Stimulated activated CD8-positive, alpha-beta memory T cell treated with anti-CD3 and anti-CD28 coated beads, Interleukin-2, amount 100 ng/mL, for 1 hour (primary cell): Measurements from ENCODE around the gene BCL2L12.

ENCODE experiments used
- DNase-seq, 2 donors: peaks; one replicate each; pipeline ENCODE4 v3.0.0-alpha.2; 2020; ENCODE audit warnings: low read depth in 2 of 2

BCL2L12 gene

DNA sequence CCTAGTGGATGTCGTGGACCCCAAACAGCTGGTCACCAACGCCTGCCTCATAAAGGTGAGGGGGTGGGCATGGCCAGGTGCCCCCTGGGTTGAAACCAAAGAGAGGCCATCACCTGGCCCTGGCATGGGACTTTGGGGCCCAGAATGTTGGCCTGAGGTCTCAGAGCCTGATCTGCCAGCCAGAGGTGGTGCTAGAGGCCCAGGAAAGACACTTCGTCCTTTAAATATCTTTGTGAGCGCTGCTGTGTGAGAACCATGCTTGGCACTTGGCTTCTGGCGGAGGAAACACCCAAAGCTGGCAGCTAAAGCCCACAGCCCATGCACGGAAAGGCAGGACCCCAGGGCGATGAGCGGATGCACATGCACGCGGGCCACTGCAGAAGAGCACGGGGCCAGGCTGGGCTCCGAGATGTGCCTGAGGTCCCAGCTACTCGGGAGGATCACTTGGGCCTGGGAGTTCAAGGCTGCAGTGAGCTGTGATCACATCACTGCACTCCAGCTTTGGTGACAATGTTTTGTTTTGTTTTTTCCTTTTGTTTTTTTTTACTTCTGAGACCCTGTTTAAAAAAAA, 19.3 kb downstream of the BCL2L12 start:
- DNase-seq, result no peak

- no peak for DNase-seq
Measured at GRCh38 chr19:49685845-49686332, 20.2 kb downstream of the BCL2L12 start.

DNA sequence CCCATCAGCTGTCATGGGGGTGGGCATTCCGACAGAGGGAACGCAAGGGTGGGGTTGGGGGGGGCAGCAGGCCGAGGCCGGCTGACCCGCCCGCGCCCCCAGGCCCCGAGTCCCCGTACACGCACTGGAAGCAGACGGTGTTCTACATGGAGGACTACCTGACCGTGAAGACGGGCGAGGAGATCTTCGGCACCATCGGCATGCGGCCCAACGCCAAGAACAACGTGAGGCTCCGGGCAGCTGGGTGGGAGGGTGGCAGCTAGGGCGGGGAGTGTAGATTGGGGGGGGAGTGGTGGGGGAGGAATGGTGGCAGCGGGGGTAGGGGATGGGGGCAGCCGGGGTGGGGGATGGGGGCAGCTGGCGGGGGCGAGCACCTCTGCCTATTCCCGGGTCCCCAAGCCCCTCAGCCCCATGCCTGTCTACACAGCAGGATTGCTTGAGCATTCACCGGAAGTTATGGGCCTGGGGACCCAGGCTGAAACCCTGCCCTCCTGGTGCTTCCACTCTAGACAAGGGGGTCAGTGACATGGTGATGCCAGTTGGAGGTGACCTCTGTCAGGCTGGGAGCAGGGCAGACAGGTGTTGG, 20.9 kb downstream of the BCL2L12 start:
- DNase-seq, result no peak

DNA sequence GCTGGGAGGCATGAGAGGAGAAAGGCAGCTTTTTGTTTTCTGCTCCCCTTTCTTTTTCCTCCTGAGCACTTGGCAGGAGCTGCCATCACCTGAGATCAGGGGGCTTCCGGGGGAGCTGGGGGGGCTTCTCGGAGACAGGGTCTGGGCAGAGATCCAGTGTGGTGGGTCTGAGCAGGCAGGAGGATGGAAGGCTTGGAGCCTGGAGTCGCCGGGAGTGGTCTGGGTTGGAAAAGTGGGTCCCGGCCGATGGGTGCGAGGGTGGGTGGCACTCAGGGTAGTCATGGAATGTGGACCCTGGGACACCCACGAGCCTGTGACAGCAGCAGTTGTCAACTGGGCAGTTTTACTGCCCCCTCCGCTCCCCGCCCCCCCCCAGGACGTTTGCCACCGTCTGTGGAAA, 21.4 kb downstream of the BCL2L12 start:
- no peak for DNase-seq

GRCh38 chr19:49687566-49688316, 22.0 kb downstream of the BCL2L12 start:
- no peak for DNase-seq

GRCh38 chr19:49688531-49689132, 22.9 kb downstream of the BCL2L12 start:
- DNase-seq, result no peak

DNA sequence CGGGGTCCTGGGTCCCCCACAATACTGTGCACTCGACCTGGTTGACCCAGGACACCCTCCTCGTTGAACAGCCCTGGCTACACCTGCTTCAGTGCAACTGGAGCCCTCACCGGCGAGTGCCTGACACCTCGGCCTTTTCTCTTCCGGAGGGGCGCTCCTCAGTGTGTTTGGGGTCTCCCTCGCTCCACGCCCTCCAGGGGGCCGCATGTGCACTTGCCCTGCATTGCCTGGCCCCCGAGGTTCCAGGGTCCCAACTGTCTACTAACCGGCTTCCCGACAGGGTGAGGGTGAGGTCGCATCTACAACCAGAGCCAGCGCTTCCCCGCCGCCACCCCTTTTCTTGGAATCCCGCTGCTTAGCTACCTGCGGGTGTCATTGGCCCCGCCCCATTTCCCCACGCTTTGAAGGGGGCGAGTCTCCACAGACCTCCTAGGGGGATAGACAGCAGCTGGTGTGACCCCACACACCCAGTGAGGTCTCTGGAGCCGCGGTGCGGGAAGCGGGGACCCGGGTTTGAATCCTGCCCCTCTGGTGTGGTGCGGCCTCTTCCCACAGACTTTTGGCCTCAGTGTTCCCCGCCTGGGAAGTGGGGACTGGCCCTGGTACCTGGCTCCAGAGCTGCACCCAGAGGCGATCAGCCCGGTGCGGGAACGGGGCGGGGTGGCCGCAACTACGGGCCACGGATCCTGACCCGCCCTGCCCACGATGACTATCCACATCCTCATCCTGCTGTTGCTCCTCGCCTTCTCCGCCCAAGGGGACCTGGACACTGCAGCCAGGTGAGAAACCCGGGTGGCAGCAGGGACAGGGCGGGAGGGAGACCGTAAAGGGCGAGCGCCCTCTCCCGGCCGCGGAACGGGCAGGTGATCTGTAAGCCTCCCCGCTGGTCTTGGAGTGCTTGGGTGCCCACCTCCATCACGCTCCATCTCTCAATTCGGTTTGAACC, 23.7 kb downstream of the BCL2L12 start, which contains the start of gene ADM5:
TSS of gene ADM5 (plus strand) at position 462 of the 946 bp plus-strand sequence. CDS start at position 706, 244 bp downstream.
- DNase-seq, result no peak

GRCh38 chr19:49690079-49690655, 24.4 kb downstream of the BCL2L12 start:
- DNase-seq, result no peak

DNA sequence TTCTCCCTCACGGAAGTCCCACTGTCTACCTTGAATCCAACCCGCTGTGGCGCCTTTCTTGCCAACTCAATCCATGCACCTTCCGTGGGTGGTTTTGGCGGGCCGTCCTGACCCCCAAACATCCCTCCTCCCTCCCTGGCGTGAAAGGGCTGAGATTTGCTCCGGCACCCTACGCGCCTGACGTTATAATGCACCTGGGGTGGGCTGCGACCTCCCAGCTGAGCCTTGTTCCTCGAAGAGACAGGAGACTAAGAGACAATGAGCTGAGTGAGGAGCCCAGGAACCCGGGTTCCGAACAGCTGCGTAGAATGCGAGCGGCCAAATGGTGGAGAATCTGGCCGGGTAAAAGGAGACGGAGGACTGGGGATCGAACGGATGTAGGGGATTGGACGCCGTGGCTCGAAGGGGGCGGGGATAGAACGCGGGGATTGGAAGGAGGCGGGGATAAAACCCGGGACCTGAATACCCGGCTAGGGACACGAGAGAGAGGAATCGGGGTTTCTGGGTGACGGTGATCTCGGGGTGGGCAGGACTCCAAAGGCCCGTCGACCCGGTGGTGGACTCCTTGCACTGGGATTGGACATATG, 25.0 kb downstream of the BCL2L12 start, which contains the start of gene CPT1C:
TSS of gene CPT1C (plus strand) at position 461 of the 587 bp plus-strand sequence. CDS start 1,137 bp downstream, outside the sequence.
- peak in 1 of 2 donors; percentile 30 for DNase-seq

DNA sequence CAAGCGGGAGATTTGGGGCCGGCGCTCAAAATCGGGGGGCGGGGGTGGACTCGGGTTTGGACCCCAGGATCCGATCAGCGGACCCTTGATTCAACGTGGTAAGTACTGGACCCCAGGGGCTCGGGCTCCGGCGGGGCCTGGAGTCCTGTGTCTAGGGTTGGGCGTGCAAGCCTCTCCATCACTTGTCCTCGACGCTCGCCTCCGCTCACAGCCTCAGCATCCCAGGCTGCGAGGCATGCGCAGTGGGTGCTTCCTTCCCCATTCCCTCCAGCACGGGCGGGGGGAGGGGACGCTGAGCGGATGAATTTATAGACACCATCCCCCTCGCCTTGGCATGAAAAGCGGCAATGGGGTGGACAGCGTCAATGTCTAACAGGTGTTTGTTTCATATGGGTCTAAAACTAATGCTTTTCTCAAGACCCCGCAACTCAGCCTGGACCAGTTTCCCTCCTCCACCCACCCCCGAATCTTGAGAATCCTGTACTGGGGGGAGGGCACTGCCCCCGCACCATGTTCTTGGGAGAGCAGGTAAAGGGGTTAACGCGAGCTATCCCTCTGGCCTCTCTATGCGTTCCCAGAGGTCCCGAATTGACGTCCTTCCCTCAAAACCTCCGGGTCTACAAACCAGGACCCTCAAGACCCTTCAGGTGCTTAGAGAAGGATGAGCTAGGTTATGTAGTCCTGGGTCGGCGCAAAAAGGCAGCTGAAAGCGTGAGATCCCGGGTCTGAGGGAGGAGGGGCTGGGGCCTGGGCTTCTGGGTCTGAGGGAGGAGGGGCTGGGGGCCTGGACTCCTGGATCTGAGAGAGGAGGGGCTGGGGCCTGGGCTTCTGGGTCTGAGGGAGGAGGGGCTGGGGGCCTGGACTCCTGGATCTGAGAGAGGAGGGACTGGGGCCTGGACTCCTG, 25.8 kb downstream of the BCL2L12 start:
- DNase-seq, result no peak

DNA sequence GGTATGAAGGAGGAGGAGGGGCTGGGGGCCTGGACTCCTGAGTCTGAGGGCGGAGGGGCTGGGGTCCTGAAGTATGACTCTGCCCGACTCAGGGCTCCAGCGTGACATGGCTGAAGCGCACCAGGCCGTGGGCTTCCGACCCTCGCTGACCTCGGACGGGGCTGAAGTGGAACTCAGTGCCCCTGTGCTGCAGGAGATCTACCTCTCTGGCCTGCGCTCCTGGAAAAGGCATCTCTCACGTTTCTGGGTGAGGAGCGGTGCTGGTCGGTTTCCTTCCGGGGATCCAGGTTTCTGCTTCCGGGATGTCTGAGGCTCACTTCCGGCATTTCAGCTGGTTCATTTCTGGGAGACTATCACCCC, 26.4 kb downstream of the BCL2L12 start:
- no peak for DNase-seq

DNA sequence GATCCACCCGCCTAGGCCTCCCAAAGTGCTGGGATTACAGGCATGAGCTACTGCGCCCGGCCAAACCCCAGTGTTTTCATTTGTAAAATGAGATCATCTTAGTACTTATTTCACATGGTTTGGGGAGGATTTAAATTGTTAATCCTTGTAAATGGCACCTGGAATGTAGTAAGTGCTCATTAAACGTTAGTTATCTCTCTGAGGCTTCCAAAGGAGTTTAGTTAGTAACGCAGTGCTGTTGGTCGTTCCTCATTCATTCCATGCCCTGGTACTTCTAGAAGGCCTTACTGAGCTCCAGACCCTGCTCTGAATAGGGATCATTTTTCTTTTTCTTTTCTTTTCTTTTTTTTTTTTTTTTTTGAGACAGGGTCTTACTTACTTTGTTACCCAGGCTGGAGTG, 30.4 kb downstream of the BCL2L12 start:
- no peak for DNase-seq

DNA sequence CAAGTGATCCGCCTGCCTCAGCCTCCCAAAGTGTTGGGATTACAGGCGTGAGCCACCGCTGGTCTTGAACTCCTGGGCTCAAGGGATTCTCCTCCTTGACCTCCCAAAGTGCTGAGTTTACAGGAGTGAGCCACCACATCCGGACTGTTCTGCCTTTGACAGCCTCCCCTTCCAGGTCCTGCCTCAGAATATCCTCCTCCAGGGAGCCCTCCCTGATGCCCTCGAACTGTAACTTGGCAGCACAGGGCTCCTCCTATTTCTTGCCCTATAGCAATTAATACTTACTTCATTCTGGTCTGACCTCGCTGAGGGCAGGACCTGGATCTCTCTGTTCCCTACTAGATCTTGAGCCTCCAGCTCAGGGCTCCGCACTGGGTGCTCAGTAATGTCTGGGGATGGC, 31.1 kb downstream of the BCL2L12 start:
- DNase-seq, result no peak

DNA sequence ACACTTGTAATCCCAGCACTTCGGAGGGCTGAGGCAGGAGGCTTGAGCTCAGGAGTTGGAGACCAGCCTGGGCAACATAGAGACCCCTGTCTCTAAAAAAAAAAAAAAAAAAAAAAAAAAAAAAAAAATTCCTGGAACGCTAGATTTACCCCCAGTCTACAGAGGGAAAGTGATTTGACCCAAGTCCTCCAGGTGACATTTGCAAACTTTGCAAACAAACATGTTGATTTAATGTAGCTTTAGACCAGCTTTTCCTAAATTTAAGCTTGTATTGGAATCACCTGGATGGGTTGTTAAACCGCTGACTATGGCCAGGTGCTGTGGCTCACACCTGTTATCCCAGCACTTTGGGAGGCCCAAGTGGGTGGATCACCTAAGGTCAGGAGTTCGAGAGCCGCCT, 33.6 kb downstream of the BCL2L12 start:
- DNase-seq, result no peak

GRCh38 chr19:49700563-49700962, 34.8 kb downstream of the BCL2L12 start:
- no peak for DNase-seq

GRCh38 chr19:49701271-49701786, 35.6 kb downstream of the BCL2L12 start:
- DNase-seq, result no peak

DNA sequence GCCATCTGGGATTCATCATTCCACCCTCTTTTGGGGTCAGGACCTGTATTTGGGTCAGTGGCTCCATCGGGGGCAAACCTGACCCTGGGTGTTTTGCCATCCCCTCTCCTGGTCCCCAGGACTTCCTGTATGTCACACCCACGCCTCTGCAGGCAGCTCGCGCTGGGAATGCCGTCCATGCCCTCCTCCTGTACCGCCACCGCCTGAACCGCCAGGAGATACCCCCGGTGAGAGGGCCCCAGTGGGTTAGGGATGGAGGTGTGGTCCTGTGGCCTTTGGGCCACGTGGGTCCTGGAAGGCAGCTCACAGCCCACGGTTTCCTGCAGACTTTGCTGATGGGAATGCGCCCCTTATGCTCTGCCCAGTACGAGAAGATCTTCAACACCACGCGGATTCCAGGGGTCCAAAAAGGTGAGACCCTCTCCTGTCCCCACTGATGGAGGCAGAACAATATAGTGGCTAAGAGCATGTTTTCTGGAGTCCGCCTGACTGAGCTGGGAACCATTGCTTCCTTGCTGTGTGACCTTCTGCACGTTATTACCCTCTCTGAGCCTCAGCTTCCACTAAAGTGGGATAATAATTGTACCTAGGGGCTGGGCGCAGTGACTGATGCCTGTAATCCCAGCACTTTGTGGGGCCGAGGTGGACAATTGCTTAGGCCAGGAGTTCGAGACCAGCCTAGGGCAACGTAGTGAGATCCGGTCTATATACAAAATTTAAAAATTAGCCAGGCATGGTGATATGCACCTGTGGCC, 39.3 kb downstream of the BCL2L12 start:
- DNase-seq, result no peak

DNA sequence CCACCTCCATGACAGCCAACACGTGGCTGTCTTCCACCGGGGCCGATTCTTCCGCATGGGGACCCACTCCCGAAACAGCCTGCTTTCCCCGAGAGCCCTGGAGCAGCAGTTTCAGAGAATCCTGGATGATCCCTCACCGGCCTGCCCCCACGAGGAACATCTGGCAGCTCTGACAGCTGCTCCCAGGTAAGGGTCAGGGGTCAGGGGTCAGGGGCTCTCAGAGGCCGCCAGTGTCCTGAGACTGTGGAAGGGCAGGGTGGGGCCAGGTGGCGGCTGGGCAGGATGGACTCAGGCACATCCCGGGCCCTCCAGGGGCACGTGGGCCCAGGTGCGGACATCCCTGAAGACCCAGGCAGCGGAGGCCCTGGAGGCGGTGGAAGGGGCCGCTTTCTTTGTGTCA, 40.2 kb downstream of the BCL2L12 start:
- no peak for DNase-seq
